Measurements from ENCODE around the gene ADPRH.

ADPRH gene

GRCh38 chr3:119625451-119626153, 46.3 kb downstream of the ADPRH start:
- Histone ChIP-seq H3K9me3 (ENCODE audit: control extremely low read depth in 1 of 5, control insufficient read depth in 4 of 5, insufficient read depth in 2 of 5, low read depth in 1 of 5, low read length in 4 of 5) (peaks cover 0 to 2% (median 0%) of the 10 kb centered on the region in 5 experiments), H3K27ac (ENCODE audit: insufficient read depth in 1 of 2, low read depth in 1 of 2, low read length in 2 of 2, poor library complexity in 1 of 2, severe bottlenecking in 2 of 2) (no peak overlapping the region), H3K4me3 (ENCODE audit: control insufficient read depth in 1 of 7, extremely low read depth in 1 of 7, insufficient read depth in 4 of 7, low read depth in 2 of 7, low read length in 6 of 7) (no peak overlapping the region), H3K4me1 (ENCODE audit: control extremely low read depth in 1 of 4, control insufficient read depth in 4 of 4, insufficient read depth in 4 of 4, low read length in 3 of 4) (peaks cover under 1 to 38% (median 22%) of the 10 kb centered on the region in 4 experiments), H3K27me3 (replicated peaks in 2 of 5; ENCODE audit: control insufficient read depth in 4 of 5, insufficient read depth in 5 of 5, low read length in 4 of 5) (no peaks in the 10 kb centered on the region), H3K36me3 (ENCODE audit: control insufficient read depth in 4 of 4, insufficient read depth in 4 of 4, low read length in 3 of 4) (no peaks in the 10 kb centered on the region)
- CTCF ChIA-PET = no interaction called here
- DNase-seq = no peak
- 99% methylated on average over 8 of the region's 8 CpGs for WGBS (ENCODE audit: insufficient coverage)
- POLR2A ChIA-PET = no interaction called here

DNA sequence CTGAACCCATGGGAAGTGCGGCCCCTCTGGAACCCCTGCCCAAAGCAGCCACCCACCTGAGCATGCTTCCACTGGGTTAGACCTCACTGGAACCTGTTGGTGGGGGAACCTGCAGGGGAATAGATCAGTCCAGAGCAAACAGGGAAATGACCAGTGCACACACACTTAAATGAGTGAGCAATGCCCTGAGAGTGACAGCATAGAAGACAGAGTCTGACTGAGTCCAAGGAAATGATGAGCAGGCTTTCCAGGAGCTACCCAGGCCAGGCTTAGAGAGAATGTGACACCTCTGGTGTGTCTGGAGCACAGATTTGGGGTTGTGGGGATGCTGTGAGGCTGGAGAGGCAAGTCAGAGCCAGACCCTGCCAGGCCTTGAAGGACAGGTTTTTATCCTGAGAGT, 46.9 kb downstream of the ADPRH start:
- Histone ChIP-seq H3K4me1 (ENCODE audit: control extremely low read depth in 1 of 4, control insufficient read depth in 4 of 4, insufficient read depth in 4 of 4, low read length in 3 of 4) (peaks cover 2 to 41% (median 24%) of the 10 kb centered on the region in 4 experiments), H3K27ac (ENCODE audit: insufficient read depth in 1 of 2, low read depth in 1 of 2, low read length in 2 of 2, poor library complexity in 1 of 2, severe bottlenecking in 2 of 2) (no peak overlapping the region), H3K27me3 (replicated peaks in 2 of 5; ENCODE audit: control insufficient read depth in 4 of 5, insufficient read depth in 5 of 5, low read length in 4 of 5) (no peaks in the 10 kb centered on the region), H3K36me3 (ENCODE audit: control insufficient read depth in 4 of 4, insufficient read depth in 4 of 4, low read length in 3 of 4) (no peaks in the 10 kb centered on the region), H3K4me3 (ENCODE audit: control insufficient read depth in 1 of 7, extremely low read depth in 1 of 7, insufficient read depth in 4 of 7, low read depth in 2 of 7, low read length in 6 of 7) (no peak overlapping the region), H3K9me3 (ENCODE audit: control extremely low read depth in 1 of 5, control insufficient read depth in 4 of 5, insufficient read depth in 2 of 5, low read depth in 1 of 5, low read length in 4 of 5) (peaks cover 0 to 2% (median 0%) of the 10 kb centered on the region in 5 experiments)
- WGBS (ENCODE audit: insufficient coverage) = 80% methylated on average over 1 of the region's 1 CpG
- POLR2A ChIA-PET = no interaction called here
- DNase-seq = no peak
- CTCF ChIA-PET = no interaction called here

GRCh38 chr3:119627461-119627860, 48.2 kb downstream of the ADPRH start:
- Histone ChIP-seq H3K36me3 (ENCODE audit: control insufficient read depth in 4 of 4, insufficient read depth in 4 of 4, low read length in 3 of 4) (no peaks in the 10 kb centered on the region), H3K4me3 (ENCODE audit: control insufficient read depth in 1 of 7, extremely low read depth in 1 of 7, insufficient read depth in 4 of 7, low read depth in 2 of 7, low read length in 6 of 7) (peak overlapping the region in 1 of 7 experiments; percentile 11), H3K27me3 (replicated peaks in 2 of 5; ENCODE audit: control insufficient read depth in 4 of 5, insufficient read depth in 5 of 5, low read length in 4 of 5) (no peaks in the 10 kb centered on the region), H3K27ac (ENCODE audit: insufficient read depth in 1 of 2, low read depth in 1 of 2, low read length in 2 of 2, poor library complexity in 1 of 2, severe bottlenecking in 2 of 2) (no peak overlapping the region), H3K9me3 (ENCODE audit: control extremely low read depth in 1 of 5, control insufficient read depth in 4 of 5, insufficient read depth in 2 of 5, low read depth in 1 of 5, low read length in 4 of 5) (peaks cover 0 to 2% (median 0%) of the 10 kb centered on the region in 5 experiments), H3K4me1 (ENCODE audit: control extremely low read depth in 1 of 4, control insufficient read depth in 4 of 4, insufficient read depth in 4 of 4, low read length in 3 of 4) (peaks cover 2 to 41% (median 24%) of the 10 kb centered on the region in 4 experiments)
- ChIA-PET CTCF (interaction anchor here (0.9 to 1.9 kb wide), 3 partner anchors 9 to 31 kb away, joined by 3 to 6 read pairs (median 4); no protein-coding TSS in a partner anchor), POLR2A (no interaction called here)
- peak in 2 of 3 donors; percentile 49 to 58 for DNase-seq
- 33% methylated on average over 8 of the region's 8 CpGs for WGBS (ENCODE audit: insufficient coverage)

DNA sequence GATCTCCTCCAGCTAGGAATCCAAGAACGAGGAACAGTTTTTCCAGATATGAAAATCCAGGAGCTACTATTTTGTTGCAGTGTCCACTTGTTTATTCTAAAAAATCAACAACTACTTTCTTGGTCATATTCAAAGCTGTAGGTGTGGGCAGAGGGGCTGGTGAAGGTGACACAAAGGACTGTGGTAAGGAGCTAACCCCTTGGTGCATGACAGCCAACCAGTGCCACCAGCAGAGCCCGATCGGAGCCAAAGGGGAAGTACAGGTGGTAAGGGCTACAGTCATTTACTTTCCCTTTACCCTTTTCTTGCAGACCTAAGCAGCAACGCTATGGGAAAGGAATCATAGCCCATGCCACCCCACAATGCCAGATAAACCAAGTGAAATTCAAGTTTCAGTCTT, 49.1 kb downstream of the ADPRH start:
- no peak overlapping the region for H3K4me3 ChIP-seq (ENCODE audit: control insufficient read depth in 1 of 7, extremely low read depth in 1 of 7, insufficient read depth in 4 of 7, low read depth in 2 of 7, low read length in 6 of 7)
- 25% methylated on average over 3 of the region's 4 CpGs for WGBS (ENCODE audit: insufficient coverage)
- no peak overlapping the region for H3K27ac ChIP-seq (ENCODE audit: insufficient read depth in 1 of 2, low read depth in 1 of 2, low read length in 2 of 2, poor library complexity in 1 of 2, severe bottlenecking in 2 of 2)
- ChIA-PET POLR2A (no interaction called here), CTCF (interaction anchor here (1.9 kb wide), 1 partner anchor 8 kb away, joined by 6 read pairs; no protein-coding TSS in a partner anchor)
- peaks cover 2 to 41% (median 24%) of the 10 kb centered on the region in 4 experiments for H3K4me1 ChIP-seq (ENCODE audit: control extremely low read depth in 1 of 4, control insufficient read depth in 4 of 4, insufficient read depth in 4 of 4, low read length in 3 of 4)
- H3K9me3 ChIP-seq (ENCODE audit: control extremely low read depth in 1 of 5, control insufficient read depth in 4 of 5, insufficient read depth in 2 of 5, low read depth in 1 of 5, low read length in 4 of 5) = peaks cover 0 to 2% (median 0%) of the 10 kb centered on the region in 5 experiments
- H3K36me3 ChIP-seq (ENCODE audit: control insufficient read depth in 4 of 4, insufficient read depth in 4 of 4, low read length in 3 of 4) = no peaks in the 10 kb centered on the region
- H3K27me3 ChIP-seq (replicated peaks in 2 of 5; ENCODE audit: control insufficient read depth in 4 of 5, insufficient read depth in 5 of 5, low read length in 4 of 5) = no peaks in the 10 kb centered on the region
- DNase-seq = peak; percentile 24 to 70 (median 69)

GRCh38 chr3:119628816-119629445, 49.6 kb downstream of the ADPRH start:
- Histone ChIP-seq H3K27me3 (replicated peaks in 2 of 5; ENCODE audit: control insufficient read depth in 4 of 5, insufficient read depth in 5 of 5, low read length in 4 of 5) (no peaks in the 10 kb centered on the region), H3K4me1 (ENCODE audit: control extremely low read depth in 1 of 4, control insufficient read depth in 4 of 4, insufficient read depth in 4 of 4, low read length in 3 of 4) (peaks cover 2 to 41% (median 24%) of the 10 kb centered on the region in 4 experiments), H3K27ac (ENCODE audit: insufficient read depth in 1 of 2, low read depth in 1 of 2, low read length in 2 of 2, poor library complexity in 1 of 2, severe bottlenecking in 2 of 2) (no peak overlapping the region), H3K9me3 (ENCODE audit: control extremely low read depth in 1 of 5, control insufficient read depth in 4 of 5, insufficient read depth in 2 of 5, low read depth in 1 of 5, low read length in 4 of 5) (peaks cover 0 to 2% (median 0%) of the 10 kb centered on the region in 5 experiments), H3K36me3 (ENCODE audit: control insufficient read depth in 4 of 4, insufficient read depth in 4 of 4, low read length in 3 of 4) (no peaks in the 10 kb centered on the region), H3K4me3 (ENCODE audit: control insufficient read depth in 1 of 7, extremely low read depth in 1 of 7, insufficient read depth in 4 of 7, low read depth in 2 of 7, low read length in 6 of 7) (no peak overlapping the region)
- CTCF ChIA-PET = no interaction called here
- DNase-seq = no peak
- POLR2A ChIA-PET = no interaction called here
- WGBS (ENCODE audit: insufficient coverage) = no CpG with 5 or more reads among the region's 1 CpG

DNA sequence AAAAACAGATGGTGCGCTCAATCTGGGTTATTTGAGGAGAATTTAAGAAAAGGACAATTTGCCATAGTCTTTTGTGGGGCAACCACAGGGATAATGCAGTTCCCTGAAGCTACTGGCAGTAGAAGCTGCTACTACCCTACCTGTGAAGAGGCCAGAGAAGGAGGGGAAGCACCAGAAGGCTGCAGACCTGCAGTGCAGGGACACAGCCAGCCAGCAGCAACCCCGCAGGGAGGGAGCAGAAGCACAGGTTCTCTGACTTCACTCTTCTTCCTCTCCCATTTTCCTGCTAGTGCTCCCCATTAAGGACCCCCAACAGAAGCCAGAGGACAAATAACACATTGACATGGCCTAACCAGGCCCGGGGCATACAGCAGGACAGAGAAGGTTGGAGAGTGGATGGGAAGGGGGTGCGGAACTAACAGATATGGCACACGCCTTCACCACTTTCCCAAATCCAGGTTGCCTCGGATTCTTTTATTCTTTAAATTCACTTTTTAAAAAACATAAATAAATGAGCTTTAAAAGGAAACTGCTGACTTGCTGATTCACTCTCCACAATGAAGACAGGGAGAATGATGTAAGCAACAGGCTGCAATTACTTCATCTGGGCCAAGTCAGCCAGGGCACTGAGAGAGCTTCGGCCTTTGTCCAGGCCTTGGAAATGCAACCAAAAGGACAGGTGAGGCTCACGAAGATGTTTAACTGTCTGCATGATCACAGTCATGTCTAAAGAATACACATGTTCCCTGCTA, 51.0 kb downstream of the ADPRH start:
- WGBS (ENCODE audit: insufficient coverage) = 51% methylated on average over 3 of the region's 8 CpGs
- ChIA-PET POLR2A (no interaction called here), CTCF (interaction anchor here (1.1 to 1.4 kb wide), 4 partner anchors 21 to 31 kb away, joined by 3 to 4 read pairs (median 4); no protein-coding TSS in a partner anchor)
- Histone ChIP-seq H3K4me1 (ENCODE audit: control extremely low read depth in 1 of 4, control insufficient read depth in 4 of 4, insufficient read depth in 4 of 4, low read length in 3 of 4) (peaks cover 2 to 41% (median 24%) of the 10 kb centered on the region in 4 experiments), H3K36me3 (ENCODE audit: control insufficient read depth in 4 of 4, insufficient read depth in 4 of 4, low read length in 3 of 4) (no peaks in the 10 kb centered on the region), H3K4me3 (ENCODE audit: control insufficient read depth in 1 of 7, extremely low read depth in 1 of 7, insufficient read depth in 4 of 7, low read depth in 2 of 7, low read length in 6 of 7) (no peak overlapping the region), H3K27ac (ENCODE audit: insufficient read depth in 1 of 2, low read depth in 1 of 2, low read length in 2 of 2, poor library complexity in 1 of 2, severe bottlenecking in 2 of 2) (peak overlapping the region in 1 of 2 experiments; percentile 56), H3K9me3 (ENCODE audit: control extremely low read depth in 1 of 5, control insufficient read depth in 4 of 5, insufficient read depth in 2 of 5, low read depth in 1 of 5, low read length in 4 of 5) (no peaks in the 10 kb centered on the region), H3K27me3 (replicated peaks in 2 of 5; ENCODE audit: control insufficient read depth in 4 of 5, insufficient read depth in 5 of 5, low read length in 4 of 5) (no peaks in the 10 kb centered on the region)
- peak in 2 of 3 donors; percentile 52 to 53 for DNase-seq
